SHP77 treated with DMSO at 0.1 percent for 48 hours (cell line): ENCODE data around the gene RRBP1.
A peak's percentile ranks its signal among the peaks of the same experiment; 100 is the strongest.

Source experiments
- DNase-seq: peaks from one replicate; lab custom pipeline; 2025; lab: John Stamatoyannopoulos, UW

Gene RRBP1

GRCh38 chr20:17647391-17648314 lies 34.4 kb downstream of the RRBP1 start:
- DNase-seq = no peak

GRCh38 chr20:17646961-17647301 lies 35.1 kb downstream of the RRBP1 start:
- DNase-seq = peak; percentile 92

- peak; percentile 76 for DNase-seq
Observed at GRCh38 chr20:17646209-17646960, 35.7 kb downstream of the RRBP1 start.

- DNase-seq = no peak
Observed at GRCh38 chr20:17645546-17646208, 36.4 kb downstream of the RRBP1 start.

- no peak for DNase-seq
Observed at GRCh38 chr20:17645010-17645409, 37.0 kb downstream of the RRBP1 start.

- DNase-seq = peak; percentile 62
Observed at GRCh38 chr20:17644451-17644850, 37.6 kb downstream of the RRBP1 start.

GRCh38 chr20:17643531-17644188 lies 38.4 kb downstream of the RRBP1 start:
- DNase-seq = no peak

- no peak for DNase-seq
Observed at GRCh38 chr20:17642404-17643269, 39.4 kb downstream of the RRBP1 start.

GRCh38 chr20:17641993-17642392 lies 40.0 kb downstream of the RRBP1 start:
- DNase-seq = no peak

GRCh38 chr20:17641520-17641964 lies 40.5 kb downstream of the RRBP1 start:
- DNase-seq = no peak

- DNase-seq = no peak
Observed at GRCh38 chr20:17640875-17641378, 41.1 kb downstream of the RRBP1 start.

GRCh38 chr20:17640146-17640874 lies 41.7 kb downstream of the RRBP1 start:
- no peak for DNase-seq

GRCh38 chr20:17638835-17639407 lies 43.1 kb downstream of the RRBP1 start:
- DNase-seq = no peak

- no peak for DNase-seq
Observed at GRCh38 chr20:17637985-17638640, 43.9 kb downstream of the RRBP1 start.

- DNase-seq = no peak
Observed at GRCh38 chr20:17637413-17637780, 44.6 kb downstream of the RRBP1 start.

GRCh38 chr20:17636523-17637412 lies 45.3 kb downstream of the RRBP1 start:
- DNase-seq = peak; percentile 17

- no peak for DNase-seq
Observed at GRCh38 chr20:17635332-17636244, 46.5 kb downstream of the RRBP1 start.
